SK-N-SH treated with all-trans-retinoic acid at 6 μM for 48 hours (cell line): ENCODE results near the gene TMEM245.

ENCODE experiments used
- ATAC-seq: fragments of 200-7000 bp; cut with Tn5 transposase; 3 replicates; pipeline ENCODE4 v1.9.1; 2020; ENCODE audit warnings: mild to moderate bottlenecking, moderate library complexity
- BACH2 ChIP-seq: fragments of 250-450 bp; sonication (Bioruptor Pico); IDR thresholded peaks from 2 replicates; pipeline ENCODE4 v1.9.0; 2021; ENCODE audit warnings: mild to moderate bottlenecking, borderline replicate concordance
- ESRRG ChIP-seq: fragments of 250-450 bp; sonication (Bioruptor Pico); IDR thresholded peaks from 2 replicates; pipeline ENCODE4 v1.6.1; 2021; ENCODE audit warnings: mild to moderate bottlenecking
- GLIS3 ChIP-seq: fragments of 250-450 bp; sonication (Bioruptor Pico); IDR thresholded peaks from 2 replicates; pipeline ENCODE4 v1.5.0; 2020; ENCODE audit warnings: mild to moderate bottlenecking, moderate library complexity
- ISL1 ChIP-seq: fragments of 250-450 bp; sonication (Bioruptor Pico); IDR thresholded peaks from 2 replicates; pipeline ENCODE4 v2.1.2; 2022; ENCODE audit warnings: mild to moderate bottlenecking, moderate library complexity
- PPARA ChIP-seq: fragments of 250-450 bp; sonication (Bioruptor Pico); IDR thresholded peaks from 2 replicates; pipeline ENCODE4 v1.5.0; 2020; ENCODE audit warnings: mild to moderate bottlenecking, borderline replicate concordance
- RARB ChIP-seq: fragments of 250-450 bp; sonication (Bioruptor Pico); IDR thresholded peaks from 2 replicates; pipeline ENCODE4 v1.8.0; 2021; ENCODE audit warnings: mild to moderate bottlenecking, moderate library complexity
- TCF4 ChIP-seq: fragments of 250-450 bp; sonication (Bioruptor Pico); IDR thresholded peaks from 2 replicates; pipeline ENCODE4 v1.8.0; 2021; ENCODE audit warnings: mild to moderate bottlenecking, moderate library complexity, borderline replicate concordance
- TOX ChIP-seq: fragments of 250-450 bp; sonication (Bioruptor Pico); IDR thresholded peaks from 2 replicates; pipeline ENCODE4 v1.8.0; 2021; ENCODE audit warnings: mild to moderate bottlenecking, moderate library complexity, borderline replicate concordance
- ZFP3 ChIP-seq: fragments of 250-450 bp; sonication (Bioruptor Pico); IDR thresholded peaks from 2 replicates; pipeline ENCODE4 v1.5.0; 2020; ENCODE audit warnings: mild to moderate bottlenecking, moderate library complexity
- ZFP30 ChIP-seq: fragments of 450-650 bp; formaldehyde crosslinking; IDR thresholded peaks from 2 replicates; pipeline ENCODE4 v1.5.0; 2022; ENCODE audit warnings: mild to moderate bottlenecking, moderate library complexity
- TF ChIP-seq, protein P1 (sequence below): fragments of 250-450 bp; sonication (Bioruptor Pico); IDR thresholded peaks from 2 replicates; pipeline ENCODE4 v1.8.0; 2021; ENCODE audit warnings: low read depth, mild to moderate bottlenecking, moderate library complexity, borderline replicate concordance
- TF ChIP-seq, protein P2 (sequence below): fragments of 250-450 bp; sonication (Bioruptor Pico); IDR thresholded peaks from 2 replicates; pipeline ENCODE4 v1.5.1; 2021; ENCODE audit warnings: mild to moderate bottlenecking, moderate library complexity
- TF ChIP-seq, protein P3 (sequence below): fragments of 250-450 bp; sonication (Bioruptor Pico); IDR thresholded peaks from 2 replicates; pipeline ENCODE4 v1.5.1; 2020; ENCODE audit warnings: low read depth, mild to moderate bottlenecking, moderate library complexity
- TF ChIP-seq, protein P4 (sequence below): fragments of 250-450 bp; sonication (Bioruptor Pico); IDR thresholded peaks from 2 replicates; pipeline ENCODE4 v1.5.0; 2020; ENCODE audit warnings: mild to moderate bottlenecking, moderate library complexity
- TF ChIP-seq, protein P5 (sequence below): fragments of 250-450 bp; sonication (Bioruptor Pico); IDR thresholded peaks from 2 replicates; pipeline ENCODE4 v1.8.0; 2020; ENCODE audit warnings: mild to moderate bottlenecking, moderate library complexity, borderline replicate concordance

TMEM245 gene

DNA sequence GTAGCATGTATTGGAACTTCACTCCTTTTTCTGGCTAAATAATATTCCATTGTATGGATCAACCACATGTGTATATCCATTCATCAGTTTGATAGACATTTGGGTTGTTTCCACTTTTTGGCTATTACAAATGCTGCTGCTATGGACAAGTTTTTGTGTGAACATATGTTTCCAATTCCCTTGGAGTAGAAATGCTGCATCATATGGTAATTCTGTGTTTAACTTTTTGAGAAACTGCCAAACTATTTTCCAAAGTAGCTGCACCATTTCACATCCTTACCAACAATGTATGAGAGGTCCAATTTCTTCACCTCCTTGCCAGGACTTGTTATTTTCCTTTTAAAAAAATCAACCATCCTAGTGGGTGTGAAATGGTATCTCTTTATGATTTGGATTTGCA lies 38.9 kb upstream of the TMEM245 start (continued):
- TF ChIP-seq, protein P1, sequence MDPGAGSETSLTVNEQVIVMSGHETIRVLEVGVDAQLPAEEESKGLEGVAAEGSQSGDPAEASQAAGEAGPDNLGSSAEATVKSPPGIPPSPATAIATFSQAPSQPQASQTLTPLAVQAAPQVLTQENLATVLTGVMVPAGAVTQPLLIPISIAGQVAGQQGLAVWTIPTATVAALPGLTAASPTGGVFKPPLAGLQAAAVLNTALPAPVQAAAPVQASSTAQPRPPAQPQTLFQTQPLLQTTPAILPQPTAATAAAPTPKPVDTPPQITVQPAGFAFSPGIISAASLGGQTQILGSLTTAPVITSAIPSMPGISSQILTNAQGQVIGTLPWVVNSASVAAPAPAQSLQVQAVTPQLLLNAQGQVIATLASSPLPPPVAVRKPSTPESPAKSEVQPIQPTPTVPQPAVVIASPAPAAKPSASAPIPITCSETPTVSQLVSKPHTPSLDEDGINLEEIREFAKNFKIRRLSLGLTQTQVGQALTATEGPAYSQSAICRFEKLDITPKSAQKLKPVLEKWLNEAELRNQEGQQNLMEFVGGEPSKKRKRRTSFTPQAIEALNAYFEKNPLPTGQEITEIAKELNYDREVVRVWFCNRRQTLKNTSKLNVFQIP (CRISPR knock-in tag): no peak
- no peak for TF ChIP-seq GLIS3 (CRISPR knock-in tag)
- TF ChIP-seq BACH2: no peak

DNA sequence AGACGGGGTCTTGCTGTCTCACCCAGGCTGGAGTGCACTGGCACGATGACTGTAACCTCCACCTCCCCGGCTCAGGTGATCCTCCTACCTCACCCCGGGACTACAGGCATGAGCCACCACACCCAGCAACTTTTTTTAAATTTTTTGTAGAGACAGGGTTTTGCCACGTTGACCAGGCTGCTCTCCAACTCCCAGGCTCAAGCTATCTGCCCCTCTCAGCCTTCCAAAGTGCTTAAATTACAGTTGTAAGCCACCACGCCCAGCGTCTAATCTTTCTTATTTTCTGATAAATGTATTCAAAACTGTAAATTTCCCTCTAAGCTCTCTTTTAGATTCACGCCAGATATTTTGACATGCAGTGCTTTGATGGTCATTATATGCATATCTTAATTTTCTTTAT lies 37.0 kb upstream of the TMEM245 start:
- no peak for ATAC-seq
- no peak for TF ChIP-seq BACH2
- no peak for TF ChIP-seq TCF4
- TF ChIP-seq ESRRG (CRISPR knock-in tag): no peak
- TF ChIP-seq RARB: no peak
- no peak for TF ChIP-seq ZFP3 (CRISPR knock-in tag)
- TF ChIP-seq, protein P2, sequence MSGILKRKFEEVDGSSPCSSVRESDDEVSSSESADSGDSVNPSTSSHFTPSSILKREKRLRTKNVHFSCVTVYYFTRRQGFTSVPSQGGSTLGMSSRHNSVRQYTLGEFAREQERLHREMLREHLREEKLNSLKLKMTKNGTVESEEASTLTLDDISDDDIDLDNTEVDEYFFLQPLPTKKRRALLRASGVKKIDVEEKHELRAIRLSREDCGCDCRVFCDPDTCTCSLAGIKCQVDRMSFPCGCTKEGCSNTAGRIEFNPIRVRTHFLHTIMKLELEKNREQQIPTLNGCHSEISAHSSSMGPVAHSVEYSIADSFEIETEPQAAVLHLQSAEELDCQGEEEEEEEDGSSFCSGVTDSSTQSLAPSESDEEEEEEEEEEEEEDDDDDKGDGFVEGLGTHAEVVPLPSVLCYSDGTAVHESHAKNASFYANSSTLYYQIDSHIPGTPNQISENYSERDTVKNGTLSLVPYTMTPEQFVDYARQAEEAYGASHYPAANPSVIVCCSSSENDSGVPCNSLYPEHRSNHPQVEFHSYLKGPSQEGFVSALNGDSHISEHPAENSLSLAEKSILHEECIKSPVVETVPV (CRISPR knock-in tag): no peak
- TF ChIP-seq, protein P3, sequence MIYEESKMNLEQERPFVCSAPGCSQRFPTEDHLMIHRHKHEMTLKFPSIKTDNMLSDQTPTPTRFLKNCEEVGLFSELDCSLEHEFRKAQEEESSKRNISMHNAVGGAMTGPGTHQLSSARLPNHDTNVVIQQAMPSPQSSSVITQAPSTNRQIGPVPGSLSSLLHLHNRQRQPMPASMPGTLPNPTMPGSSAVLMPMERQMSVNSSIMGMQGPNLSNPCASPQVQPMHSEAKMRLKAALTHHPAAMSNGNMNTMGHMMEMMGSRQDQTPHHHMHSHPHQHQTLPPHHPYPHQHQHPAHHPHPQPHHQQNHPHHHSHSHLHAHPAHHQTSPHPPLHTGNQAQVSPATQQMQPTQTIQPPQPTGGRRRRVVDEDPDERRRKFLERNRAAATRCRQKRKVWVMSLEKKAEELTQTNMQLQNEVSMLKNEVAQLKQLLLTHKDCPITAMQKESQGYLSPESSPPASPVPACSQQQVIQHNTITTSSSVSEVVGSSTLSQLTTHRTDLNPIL (CRISPR knock-in tag): no peak

DNA sequence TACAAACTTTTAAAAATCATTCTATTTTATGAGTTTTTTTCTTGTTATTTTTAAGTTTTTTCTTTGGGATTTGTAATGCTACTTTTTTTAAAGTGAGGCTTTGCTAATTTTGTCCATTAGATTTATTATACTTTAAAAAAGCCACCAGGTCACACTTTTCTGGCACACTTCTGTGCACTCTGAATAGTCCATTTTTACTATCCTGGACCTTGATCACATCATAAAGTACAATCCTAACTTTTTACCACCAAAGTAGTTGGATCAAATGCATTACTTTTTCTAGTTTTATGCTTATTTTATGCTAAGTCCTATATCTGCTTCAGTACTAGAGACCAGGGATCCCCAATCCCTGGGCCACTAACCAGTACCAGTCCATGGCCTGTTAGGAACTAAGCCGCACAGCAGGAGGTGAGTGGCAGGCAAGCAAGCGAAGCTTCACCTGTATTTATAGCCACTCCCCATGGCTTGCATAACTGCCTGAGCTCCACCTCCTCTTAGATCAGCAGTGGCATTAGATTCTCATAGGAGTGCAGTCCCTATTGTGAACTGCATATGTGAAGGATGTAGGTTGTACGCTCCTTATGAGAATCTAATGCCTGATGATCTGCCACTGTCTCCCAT lies 31.3 kb upstream of the TMEM245 start:
- TF ChIP-seq, protein P4, sequence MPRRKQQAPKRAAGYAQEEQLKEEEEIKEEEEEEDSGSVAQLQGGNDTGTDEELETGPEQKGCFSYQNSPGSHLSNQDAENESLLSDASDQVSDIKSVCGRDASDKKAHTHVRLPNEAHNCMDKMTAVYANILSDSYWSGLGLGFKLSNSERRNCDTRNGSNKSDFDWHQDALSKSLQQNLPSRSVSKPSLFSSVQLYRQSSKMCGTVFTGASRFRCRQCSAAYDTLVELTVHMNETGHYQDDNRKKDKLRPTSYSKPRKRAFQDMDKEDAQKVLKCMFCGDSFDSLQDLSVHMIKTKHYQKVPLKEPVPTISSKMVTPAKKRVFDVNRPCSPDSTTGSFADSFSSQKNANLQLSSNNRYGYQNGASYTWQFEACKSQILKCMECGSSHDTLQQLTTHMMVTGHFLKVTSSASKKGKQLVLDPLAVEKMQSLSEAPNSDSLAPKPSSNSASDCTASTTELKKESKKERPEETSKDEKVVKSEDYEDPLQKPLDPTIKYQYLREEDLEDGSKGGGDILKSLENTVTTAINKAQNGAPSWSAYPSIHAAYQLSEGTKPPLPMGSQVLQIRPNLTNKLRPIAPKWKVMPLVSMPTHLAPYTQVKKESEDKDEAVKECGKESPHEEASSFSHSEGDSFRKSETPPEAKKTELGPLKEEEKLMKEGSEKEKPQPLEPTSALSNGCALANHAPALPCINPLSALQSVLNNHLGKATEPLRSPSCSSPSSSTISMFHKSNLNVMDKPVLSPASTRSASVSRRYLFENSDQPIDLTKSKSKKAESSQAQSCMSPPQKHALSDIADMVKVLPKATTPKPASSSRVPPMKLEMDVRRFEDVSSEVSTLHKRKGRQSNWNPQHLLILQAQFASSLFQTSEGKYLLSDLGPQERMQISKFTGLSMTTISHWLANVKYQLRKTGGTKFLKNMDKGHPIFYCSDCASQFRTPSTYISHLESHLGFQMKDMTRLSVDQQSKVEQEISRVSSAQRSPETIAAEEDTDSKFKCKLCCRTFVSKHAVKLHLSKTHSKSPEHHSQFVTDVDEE (CRISPR knock-in tag): no peak
- TF ChIP-seq ZFP30 (no peak), GLIS3 (CRISPR knock-in tag) (no peak), BACH2 (no peak), RARB (no peak), TOX (no peak), ISL1 (CRISPR knock-in tag) (no peak), PPARA (CRISPR knock-in tag) (no peak), TCF4 (no peak)
- TF ChIP-seq, protein P5, sequence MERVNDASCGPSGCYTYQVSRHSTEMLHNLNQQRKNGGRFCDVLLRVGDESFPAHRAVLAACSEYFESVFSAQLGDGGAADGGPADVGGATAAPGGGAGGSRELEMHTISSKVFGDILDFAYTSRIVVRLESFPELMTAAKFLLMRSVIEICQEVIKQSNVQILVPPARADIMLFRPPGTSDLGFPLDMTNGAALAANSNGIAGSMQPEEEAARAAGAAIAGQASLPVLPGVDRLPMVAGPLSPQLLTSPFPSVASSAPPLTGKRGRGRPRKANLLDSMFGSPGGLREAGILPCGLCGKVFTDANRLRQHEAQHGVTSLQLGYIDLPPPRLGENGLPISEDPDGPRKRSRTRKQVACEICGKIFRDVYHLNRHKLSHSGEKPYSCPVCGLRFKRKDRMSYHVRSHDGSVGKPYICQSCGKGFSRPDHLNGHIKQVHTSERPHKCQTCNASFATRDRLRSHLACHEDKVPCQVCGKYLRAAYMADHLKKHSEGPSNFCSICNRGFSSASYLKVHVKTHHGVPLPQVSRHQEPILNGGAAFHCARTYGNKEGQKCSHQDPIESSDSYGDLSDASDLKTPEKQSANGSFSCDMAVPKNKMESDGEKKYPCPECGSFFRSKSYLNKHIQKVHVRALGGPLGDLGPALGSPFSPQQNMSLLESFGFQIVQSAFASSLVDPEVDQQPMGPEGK (CRISPR knock-in tag): no peak
- TF ChIP-seq, protein P3 (CRISPR knock-in tag): no peak
- TF ChIP-seq, protein P1 (CRISPR knock-in tag): no peak
- TF ChIP-seq, all 23 proteins: peak for 0
- ATAC-seq: no peak
